Subcutaneous abdominal adipose tissue (tissue), 5 donors: ENCODE measurements around the gene USP12.
"Not testable (repeated sequence)": the region's sequence is repeated elsewhere in the genome, so short reads cannot be mapped to it uniquely, and the experiment has no call there.

Experiments
- H3K27ac ChIP-seq: one replicate; pipeline ENCODE4 v1.7.0; 2013; ENCODE audit warnings: low read depth, mild to moderate bottlenecking, inconsistent platforms, low read length, moderate library complexity
- H3K27me3 ChIP-seq, 5 donors: one replicate each; pipeline ENCODE4 v1.7.0; 2013; ENCODE audit warnings: low read length in 5 of 5, inconsistent platforms in 1 of 5; ENCODE audit not compliant: control insufficient read depth in 5 of 5, insufficient read depth in 4 of 5
- H3K36me3 ChIP-seq, 5 donors: one replicate each; pipeline ENCODE4 v1.7.0; 2013; ENCODE audit warnings: low read length in 5 of 5; ENCODE audit not compliant: control insufficient read depth in 5 of 5, insufficient read depth in 5 of 5
- H3K4me1 ChIP-seq, 5 donors: one replicate each; pipeline ENCODE4 v1.7.0; 2013; ENCODE audit warnings: low read length in 5 of 5, mild to moderate bottlenecking in 3 of 5, moderate library complexity in 1 of 5; ENCODE audit not compliant: control insufficient read depth in 5 of 5, insufficient read depth in 5 of 5
- H3K4me3 ChIP-seq, 5 donors: one replicate each; pipeline ENCODE4 v1.7.0; 2013; ENCODE audit warnings: low read length in 5 of 5, low read depth in 1 of 5
- H3K9ac ChIP-seq, 5 donors: one replicate each; pipeline ENCODE4 v1.7.0; 2013; ENCODE audit warnings: low read length in 5 of 5, mild to moderate bottlenecking in 4 of 5, moderate library complexity in 3 of 5
- H3K9me3 ChIP-seq, 5 donors: one replicate each; pipeline ENCODE4 v1.7.0; 2013; ENCODE audit warnings: low read length in 5 of 5; ENCODE audit not compliant: control insufficient read depth in 5 of 5
- donor health status: healthy.
- donor health status: healthy.
- donor health status: healthy.
- donor health status: healthy.
- donor health status: healthy.

The USP12 gene, protein sequence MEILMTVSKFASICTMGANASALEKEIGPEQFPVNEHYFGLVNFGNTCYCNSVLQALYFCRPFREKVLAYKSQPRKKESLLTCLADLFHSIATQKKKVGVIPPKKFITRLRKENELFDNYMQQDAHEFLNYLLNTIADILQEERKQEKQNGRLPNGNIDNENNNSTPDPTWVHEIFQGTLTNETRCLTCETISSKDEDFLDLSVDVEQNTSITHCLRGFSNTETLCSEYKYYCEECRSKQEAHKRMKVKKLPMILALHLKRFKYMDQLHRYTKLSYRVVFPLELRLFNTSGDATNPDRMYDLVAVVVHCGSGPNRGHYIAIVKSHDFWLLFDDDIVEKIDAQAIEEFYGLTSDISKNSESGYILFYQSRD

DNA sequence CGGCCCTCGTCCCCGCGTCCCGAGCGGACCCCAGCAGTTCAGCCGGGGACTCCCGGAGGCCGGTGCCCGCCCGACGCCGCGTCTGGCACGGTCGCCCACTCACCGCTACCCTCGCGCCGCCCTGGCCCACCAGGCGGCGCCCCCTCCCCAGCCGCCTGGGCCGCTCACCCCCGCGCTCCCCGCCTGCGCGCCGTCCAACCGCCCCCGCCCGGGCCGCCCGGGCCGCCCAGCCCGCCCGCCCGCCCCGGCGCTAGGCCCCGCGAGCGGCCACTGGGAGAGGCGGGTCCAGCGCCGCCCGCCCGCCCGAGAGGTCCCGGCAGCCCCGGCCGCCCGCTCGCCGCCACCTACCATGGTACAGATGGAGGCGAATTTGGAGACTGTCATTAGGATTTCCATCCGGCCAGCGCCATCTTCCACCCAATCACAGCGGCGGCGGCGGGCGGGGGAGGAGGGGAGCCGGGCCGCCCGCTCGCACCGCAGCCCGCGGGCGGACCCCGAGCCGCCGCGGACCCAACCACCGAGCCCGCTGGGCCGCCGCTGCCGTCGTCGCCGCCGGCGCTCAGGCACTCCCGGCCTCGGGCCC is at the start of gene USP12:
USP12 (minus strand) TSS at position 568 of the 583 bp plus-strand sequence; CDS start at position 396, 172 bp downstream.
- Histone ChIP-seq H3K27me3 (no peaks in the 10 kb centered on the region), H3K4me1 (peaks cover 4 to 42% (median 34%) of the 10 kb centered on the region in 5 donors), H3K27ac (peak within 1 kb of the TSS; percentile 96), H3K9ac (peak within 1 kb of the TSS; percentile 64 to 89 (median 83)), H3K4me3 (peak within 1 kb of the TSS; percentile 78 to 90 (median 83)), H3K36me3 (no peaks in the 10 kb centered on the region), H3K9me3 (no peaks in the 10 kb centered on the region)

DNA sequence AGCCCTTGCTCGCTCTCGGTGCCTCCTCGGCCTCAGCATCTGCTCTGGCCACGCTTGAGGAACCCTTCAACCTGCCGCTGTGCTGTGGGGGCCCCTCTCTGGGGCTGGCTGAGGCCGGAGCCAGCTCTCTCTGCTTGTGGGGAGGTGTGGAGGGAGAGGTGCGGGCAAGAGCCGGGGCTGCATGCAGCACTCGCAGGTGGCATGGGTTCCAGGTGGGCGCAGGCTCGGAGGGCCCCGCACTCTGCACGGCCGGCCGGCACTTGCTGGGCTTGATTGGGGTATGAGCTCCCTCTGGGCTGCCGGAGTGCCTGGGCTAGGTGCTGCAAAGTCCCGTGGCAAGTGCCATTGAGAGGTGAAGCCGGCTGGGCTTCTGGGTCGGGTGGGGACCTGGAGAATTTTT is 48.0 kb upstream of the USP12 start:
- no peaks in the 10 kb centered on the region for H3K27me3 ChIP-seq
- H3K36me3 ChIP-seq: no peaks in the 10 kb centered on the region
- no peaks in the 10 kb centered on the region for H3K4me1 ChIP-seq
- no peak overlapping the region for H3K9ac ChIP-seq
- no peak overlapping the region for H3K4me3 ChIP-seq
- H3K27ac ChIP-seq: no peak overlapping the region
- H3K9me3 ChIP-seq: no peaks in the 10 kb centered on the region

DNA sequence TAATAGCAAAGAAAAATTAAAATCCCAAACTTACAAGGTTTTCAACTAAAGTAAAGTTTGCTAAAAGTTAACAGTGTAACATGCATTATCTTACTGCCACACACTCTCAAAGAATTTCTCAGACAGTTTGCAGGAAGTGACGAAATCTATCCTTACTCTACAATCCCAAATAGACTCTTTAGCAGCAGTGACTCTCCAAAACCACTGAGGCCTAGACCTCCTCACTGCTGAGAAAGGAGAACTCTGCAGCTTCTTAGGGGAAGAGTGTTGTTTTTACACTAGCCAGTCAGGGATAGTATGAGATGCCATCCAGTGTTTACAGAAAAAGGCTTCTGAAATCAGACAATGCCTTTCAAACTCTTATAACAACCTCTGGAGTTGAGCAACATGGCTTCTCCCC is 47.2 kb upstream of the USP12 start:
- not testable (repeated sequence) for H3K36me3 ChIP-seq, H3K27ac ChIP-seq, H3K4me3 ChIP-seq, H3K4me1 ChIP-seq, H3K9me3 ChIP-seq, H3K9ac ChIP-seq, H3K27me3 ChIP-seq

DNA sequence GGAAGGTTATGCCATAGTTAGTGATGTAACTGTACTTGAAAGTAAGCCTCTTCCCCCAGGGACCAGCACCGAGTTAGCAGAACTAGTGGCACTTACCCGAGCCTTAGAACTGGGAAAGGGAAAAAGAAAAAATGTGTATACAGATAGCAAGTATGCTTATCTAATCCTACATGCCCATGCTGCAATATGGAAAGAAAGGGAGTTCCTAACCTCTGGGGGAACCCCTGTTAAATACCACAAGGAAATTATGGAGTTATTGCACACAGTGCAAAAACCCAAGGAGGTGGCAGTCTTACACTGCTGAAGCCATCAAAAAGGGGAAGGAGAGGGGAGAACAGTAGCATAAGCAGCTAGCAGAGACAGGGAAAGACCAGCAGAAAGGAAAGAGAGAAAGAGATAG is 46.2 kb upstream of the USP12 start:
- H3K36me3 ChIP-seq, H3K9me3 ChIP-seq, H3K27ac ChIP-seq, H3K4me3 ChIP-seq, H3K4me1 ChIP-seq, H3K9ac ChIP-seq, H3K27me3 ChIP-seq: not testable (repeated sequence)

DNA sequence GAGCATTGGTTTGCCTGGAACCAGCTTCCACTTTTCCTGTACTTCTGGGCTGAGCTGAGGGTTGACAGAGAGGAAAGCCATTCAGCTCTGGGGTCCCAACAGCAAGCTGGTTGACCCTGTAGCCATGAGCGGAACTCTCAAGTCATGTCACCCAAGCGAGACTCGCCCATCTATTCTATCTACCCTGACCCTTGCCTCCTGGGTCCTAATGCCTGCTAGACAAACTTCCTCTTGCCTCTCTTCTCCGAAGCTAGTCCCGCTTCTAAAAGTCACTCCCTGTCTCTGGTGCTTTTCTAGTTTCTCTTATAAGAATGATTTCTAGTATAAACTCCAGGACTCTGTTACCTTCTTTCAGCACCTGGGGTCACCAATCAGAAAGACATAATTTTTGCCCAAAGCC is 41.8 kb upstream of the USP12 start:
- H3K4me3 ChIP-seq: not testable (repeated sequence)

DNA sequence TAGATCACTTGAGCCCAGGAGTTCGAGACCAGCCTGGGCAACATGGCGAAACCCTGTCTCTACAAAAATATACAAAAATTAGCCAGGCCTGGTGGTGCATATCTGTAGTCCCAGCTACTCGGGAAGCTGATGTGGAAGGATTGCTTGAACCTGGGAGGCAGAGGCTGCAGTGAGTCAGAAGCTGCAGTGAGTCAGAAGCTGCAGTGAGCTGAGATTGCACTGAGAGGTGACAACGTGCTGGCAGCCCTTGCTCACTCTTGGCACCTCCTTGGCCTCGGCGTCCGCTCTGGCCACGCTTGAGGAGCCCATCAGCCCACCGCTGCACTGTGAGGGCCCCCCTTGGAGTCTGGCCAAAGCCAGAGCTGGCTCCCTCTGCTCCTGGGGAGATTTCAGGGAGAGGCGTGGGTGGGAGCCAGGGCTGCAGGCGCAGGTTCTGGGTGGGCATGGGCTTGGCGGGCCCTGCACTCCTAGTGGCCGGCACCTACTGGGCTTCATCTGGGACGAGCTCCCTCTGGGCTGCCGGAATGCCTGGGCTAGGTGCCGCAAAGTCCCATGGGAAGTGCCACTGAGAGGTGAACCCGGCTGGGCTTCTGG is 40.3 kb upstream of the USP12 start:
- no peak overlapping the region for H3K4me3 ChIP-seq
- peaks cover 0 to 3% (median 2%) of the 10 kb centered on the region in 5 donors for H3K9me3 ChIP-seq
- H3K9ac ChIP-seq: no peak overlapping the region
- H3K27me3 ChIP-seq: no peaks in the 10 kb centered on the region
- H3K4me1 ChIP-seq: no peaks in the 10 kb centered on the region
- H3K36me3 ChIP-seq: no peaks in the 10 kb centered on the region
- H3K27ac ChIP-seq: no peak overlapping the region

More for the DNA sequence above, 41.8 kb upstream of the USP12 start:
- not testable (repeated sequence) for H3K4me1 ChIP-seq, H3K27me3 ChIP-seq, H3K36me3 ChIP-seq, H3K27ac ChIP-seq, H3K9me3 ChIP-seq, H3K9ac ChIP-seq

DNA sequence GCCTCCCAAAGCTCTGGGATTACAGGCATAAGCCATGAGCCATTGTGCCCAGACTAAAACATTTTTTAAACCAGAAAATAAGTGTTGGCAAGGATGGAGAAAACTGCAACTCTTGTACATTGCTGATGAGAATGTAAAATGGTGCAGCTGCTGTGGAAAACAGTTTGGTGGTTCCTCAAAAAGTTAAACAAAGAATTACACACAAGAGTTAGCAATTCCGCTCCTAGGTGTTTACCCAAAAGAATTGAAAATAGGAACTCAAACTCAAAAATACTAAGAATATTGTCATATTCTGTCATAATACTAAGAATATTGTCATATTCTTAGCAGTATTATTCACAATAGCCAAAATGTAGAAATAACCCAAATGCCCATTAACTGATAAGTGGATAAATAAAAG is 39.7 kb upstream of the USP12 start:
- H3K4me1 ChIP-seq: no peaks in the 10 kb centered on the region
- H3K27ac ChIP-seq: no peak overlapping the region
- peaks cover 0 to 3% (median 2%) of the 10 kb centered on the region in 5 donors for H3K9me3 ChIP-seq
- no peak overlapping the region for H3K9ac ChIP-seq
- H3K4me3 ChIP-seq: no peak overlapping the region
- H3K27me3 ChIP-seq: no peaks in the 10 kb centered on the region
- no peaks in the 10 kb centered on the region for H3K36me3 ChIP-seq

DNA sequence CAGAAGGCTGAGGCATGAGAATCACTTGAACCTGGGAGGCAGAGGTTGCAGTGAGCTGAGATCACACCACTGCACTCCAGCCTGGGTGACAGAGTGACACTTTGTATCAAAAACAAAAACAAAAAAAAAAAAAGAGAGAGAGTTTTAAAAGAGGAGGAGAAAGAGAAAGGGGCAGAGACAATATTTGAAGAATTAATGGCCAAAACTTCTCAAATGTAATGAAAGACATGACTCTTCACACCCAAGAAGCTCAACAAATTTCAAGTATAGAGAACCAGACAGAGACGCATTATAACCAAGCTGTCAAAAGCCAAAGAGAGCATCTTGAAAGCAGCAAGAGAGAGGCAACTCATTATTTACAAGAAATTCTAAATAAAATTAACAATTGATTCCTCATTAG is 36.9 kb upstream of the USP12 start:
- no peaks in the 10 kb centered on the region for H3K4me1 ChIP-seq
- peaks cover 0 to 3% (median 2%) of the 10 kb centered on the region in 5 donors for H3K9me3 ChIP-seq
- H3K36me3 ChIP-seq: no peaks in the 10 kb centered on the region
- H3K27me3 ChIP-seq: no peaks in the 10 kb centered on the region
- H3K27ac ChIP-seq: no peak overlapping the region
- H3K4me3 ChIP-seq: no peak overlapping the region
- no peak overlapping the region for H3K9ac ChIP-seq

DNA sequence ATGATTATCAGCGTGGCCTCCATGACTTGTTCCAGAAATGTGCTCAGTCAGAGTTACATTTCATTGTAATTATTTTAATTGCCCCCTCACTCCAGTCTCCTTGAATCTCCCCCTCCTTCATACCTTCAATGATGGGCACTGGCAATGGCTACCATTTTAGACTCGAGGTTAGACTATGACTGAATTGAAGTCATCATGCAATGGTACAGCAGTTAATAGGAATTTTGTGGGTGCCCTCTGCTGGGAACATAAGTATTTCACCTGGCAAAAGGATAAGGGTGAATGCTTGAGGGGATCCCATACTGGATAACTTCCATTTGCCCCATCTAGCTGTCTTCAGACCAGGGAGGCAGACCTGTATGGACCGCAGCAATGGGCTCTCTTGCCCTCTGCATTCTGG is 32.2 kb upstream of the USP12 start:
- Histone ChIP-seq H3K4me1 (no peaks in the 10 kb centered on the region), H3K4me3 (no peak overlapping the region), H3K9me3 (no peaks in the 10 kb centered on the region), H3K36me3 (no peaks in the 10 kb centered on the region), H3K27me3 (no peaks in the 10 kb centered on the region), H3K9ac (no peak overlapping the region), H3K27ac (no peak overlapping the region)

DNA sequence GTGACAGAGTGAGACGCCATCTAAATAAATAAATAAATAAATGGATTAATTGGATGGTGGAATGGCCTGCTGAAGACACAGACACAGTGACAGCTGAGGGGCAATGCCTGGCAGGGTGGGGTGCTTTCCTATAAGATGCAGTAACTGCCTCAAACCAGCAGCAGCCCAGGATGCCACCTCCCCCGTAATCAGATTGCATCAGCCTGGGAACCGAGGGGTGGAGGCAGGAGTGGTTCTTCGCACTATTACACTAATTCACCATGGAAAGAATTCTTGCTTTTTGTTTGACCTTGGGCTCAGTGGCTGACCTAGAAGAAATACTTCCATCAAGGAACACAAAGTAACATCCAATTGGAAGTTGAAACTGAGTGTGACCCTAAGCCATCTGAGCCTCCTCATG is 31.6 kb upstream of the USP12 start:
- Histone ChIP-seq H3K4me1 (no peaks in the 10 kb centered on the region), H3K4me3 (no peak overlapping the region), H3K27me3 (no peaks in the 10 kb centered on the region), H3K27ac (no peak overlapping the region), H3K9me3 (no peaks in the 10 kb centered on the region), H3K9ac (no peak overlapping the region), H3K36me3 (no peaks in the 10 kb centered on the region)
